Inferior parietal cortex (tissue), 1 donor: ENCODE results near the gene TMEM207.

Experiments used
- DNase-seq: peaks from one replicate; pipeline ENCODE4 v3.0.0-alpha.2; 2016; ENCODE audit errors: extremely low spot score

The TMEM207 gene

DNA sequence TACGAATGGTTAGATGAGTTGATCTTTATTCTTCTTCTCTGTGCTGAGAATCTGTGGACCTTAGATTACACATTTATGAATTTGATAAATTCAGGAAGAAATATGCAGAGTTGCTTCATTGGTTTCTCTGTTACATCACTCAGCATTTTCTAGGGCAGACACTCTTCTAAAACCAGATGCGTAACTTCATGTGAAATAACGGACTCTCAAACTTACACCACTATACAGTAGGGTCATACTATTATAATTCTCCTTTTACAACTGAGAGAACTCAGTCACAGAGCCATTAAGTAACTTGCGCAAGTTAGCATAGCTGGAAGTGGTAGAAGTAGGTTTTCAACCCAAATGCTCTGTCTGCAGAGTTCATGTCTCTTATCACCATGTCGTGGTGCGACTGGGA is 5.7 kb downstream of the TMEM207 start:
- DNase-seq: no peak

DNA sequence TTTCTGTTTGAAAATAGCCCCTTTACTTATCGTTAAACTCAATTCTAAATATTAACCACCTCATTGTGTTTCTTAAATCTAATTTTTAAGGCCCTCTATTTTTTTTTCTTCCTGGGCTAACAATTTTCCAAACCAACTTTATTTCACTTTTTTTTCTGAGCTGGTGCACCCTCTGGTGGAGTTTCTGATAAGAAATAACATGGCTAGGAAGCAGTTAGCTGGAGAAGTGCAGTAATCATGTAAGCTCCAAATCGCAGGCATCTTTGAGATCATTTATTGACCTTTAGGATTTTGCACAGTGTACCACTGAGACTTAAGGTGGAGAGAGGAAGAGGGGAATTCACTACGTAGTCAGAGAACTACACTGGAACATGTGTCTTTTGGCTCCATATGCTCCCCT is 6.4 kb downstream of the TMEM207 start:
- no peak for DNase-seq

GRCh38 chr3:190442240-190442639 is 7.5 kb downstream of the TMEM207 start:
- DNase-seq: no peak

GRCh38 chr3:190436331-190436730 is 13.4 kb downstream of the TMEM207 start:
- DNase-seq: no peak

DNA sequence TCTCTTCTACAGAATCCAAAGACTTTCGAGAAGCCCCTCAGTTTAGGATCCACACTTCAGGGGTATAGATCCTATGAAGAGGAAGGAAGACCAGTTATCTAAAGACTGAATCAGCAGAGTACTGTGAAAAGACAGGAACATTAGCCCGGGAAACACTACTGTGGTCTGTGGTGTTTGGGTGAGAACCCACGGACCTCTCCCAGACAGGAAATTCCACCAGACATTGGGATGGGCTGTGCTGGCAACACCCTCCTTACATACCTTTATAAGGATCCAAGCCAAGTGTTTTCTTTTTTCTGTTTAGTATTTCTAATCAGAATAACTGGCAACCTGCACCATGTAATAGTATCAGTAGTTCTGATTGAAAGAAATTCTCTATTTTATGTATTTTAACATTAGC is 14.1 kb downstream of the TMEM207 start:
- no peak for DNase-seq

DNA sequence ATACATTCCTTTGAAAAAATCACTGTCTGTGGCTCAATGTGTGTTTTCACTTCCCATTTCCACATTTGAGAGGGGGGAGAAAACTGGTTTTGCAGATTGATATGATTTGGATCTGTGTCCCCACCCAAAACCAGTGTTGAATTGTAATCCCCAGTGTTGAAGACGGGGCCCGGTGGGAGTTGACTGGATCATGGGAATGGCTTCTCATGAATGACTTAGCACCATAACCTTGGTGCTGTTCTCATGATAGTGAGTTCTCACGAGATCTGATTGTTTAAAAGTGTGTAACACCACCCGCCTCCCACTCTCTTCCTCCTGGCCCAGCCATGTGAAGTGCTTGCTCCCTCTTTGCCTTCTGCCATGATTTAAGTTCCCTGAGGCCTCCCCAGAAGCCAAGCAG is 16.1 kb downstream of the TMEM207 start:
- DNase-seq: no peak

DNA sequence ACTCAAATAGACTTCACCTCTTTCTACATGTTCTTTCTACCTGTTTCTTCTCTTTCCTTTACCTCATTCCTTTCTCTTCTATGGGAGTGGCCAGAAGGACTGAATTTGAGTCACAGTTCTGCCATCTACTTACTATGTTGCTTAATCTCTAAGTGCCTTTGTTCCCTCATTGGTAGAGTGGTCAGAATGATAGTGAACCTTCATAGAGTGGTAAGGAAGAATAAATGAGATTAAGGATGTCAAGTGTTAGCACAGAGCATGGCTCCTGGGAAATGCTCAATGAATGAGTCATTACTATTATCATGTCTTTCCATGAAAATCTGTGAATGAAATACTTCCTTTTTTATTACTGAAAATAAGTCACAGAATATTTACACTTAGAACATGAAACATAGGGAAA is 17.5 kb downstream of the TMEM207 start:
- DNase-seq: no peak

DNA sequence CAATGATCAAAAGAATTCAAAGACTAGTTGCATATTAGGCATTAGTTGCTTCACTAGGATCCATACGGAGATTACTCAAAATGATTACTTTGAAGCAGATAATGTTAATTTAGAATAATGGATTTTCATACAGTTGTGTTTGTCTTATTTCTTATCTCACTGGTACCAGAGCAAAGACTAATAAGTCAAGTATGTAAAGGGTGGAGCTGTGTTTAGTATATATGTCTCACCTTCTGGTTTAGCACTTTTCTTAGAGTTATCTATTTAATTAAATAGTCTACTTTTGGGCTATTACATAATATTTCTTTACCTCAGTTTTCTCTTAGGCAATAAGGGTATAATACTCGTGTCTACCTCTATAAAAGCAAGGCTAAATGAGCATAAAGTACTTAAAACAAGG is 18.8 kb downstream of the TMEM207 start:
- no peak for DNase-seq

- no peak for DNase-seq
These were observed 20.0 kb downstream of the TMEM207 start for GRCh38 chr3:190429681-190430080.

DNA sequence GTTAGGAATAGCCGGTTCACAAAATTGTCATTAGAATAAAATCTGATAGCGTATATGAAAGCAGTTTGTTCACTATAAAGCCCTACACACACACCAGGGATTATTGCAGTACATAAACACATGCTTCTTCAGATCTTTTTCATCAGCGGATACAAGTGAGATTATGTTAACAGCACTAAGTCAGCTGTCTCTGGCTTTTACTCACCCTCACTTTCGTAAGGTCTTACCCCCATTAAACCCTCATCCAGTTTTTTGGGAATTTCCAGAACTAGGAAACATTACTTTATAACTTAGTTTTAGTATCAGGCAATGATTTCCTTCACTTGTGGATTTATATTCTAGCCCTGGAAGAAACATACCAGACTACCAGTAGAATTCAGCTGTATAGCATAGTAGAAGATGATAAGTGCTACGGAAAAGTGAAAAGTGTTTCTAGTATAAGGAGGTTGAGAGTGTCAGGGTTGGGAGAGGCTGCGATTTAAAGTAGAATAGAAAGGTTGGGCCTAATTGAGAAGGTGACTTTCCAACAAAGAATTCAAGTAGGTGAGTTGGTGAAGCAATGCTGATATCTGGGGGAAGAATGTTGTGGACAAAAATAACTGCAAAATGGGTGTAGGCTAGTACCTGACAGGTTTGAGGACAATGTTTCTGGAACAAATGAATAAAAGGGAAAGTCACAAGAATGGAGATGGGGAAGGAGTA is 22.7 kb downstream of the TMEM207 start:
- DNase-seq: no peak

DNA sequence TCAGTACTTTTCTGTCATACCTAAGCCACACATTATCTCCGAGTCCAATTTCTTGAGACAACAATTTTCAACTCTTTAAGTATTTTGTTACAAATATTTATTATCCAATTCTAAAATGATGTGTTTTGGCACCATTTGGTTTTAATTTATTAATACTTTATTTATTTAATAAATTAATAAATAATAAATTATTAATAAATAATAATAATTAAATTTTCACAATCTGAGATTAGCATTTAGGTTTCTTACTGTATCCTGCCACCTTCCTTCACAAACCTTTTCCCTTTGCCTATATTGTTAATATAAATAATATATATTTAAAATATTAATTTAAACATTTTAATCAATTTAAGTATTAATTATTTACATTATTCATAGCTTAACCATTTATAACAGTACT is 23.9 kb downstream of the TMEM207 start:
- DNase-seq: no peak

GRCh38 chr3:190424478-190425439 is 24.9 kb downstream of the TMEM207 start:
- DNase-seq: peak; percentile 60

- DNase-seq: no peak
These were observed 25.6 kb downstream of the TMEM207 start for GRCh38 chr3:190424108-190424477.

GRCh38 chr3:190414297-190414696 is 35.4 kb downstream of the TMEM207 start:
- DNase-seq: no peak

DNA sequence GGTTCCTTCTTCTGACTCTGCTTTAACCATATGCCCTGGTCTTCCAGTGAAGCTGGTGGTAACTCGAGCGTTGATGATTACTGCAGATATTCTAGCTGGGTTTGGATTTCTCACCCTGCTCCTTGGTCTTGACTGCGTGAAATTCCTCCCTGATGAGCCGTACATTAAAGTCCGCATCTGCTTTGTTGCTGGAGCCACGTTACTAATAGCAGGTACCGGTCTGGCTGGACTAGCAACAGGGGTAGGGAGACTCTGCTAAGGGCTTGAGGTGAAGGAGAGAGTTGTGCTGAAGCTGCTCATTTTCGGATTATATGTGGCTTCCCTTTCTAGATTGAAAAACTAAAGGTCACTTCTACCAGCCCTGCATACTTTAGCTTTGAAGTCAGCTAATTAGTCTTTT is 45.0 kb downstream of the TMEM207 start:
- DNase-seq: no peak

DNA sequence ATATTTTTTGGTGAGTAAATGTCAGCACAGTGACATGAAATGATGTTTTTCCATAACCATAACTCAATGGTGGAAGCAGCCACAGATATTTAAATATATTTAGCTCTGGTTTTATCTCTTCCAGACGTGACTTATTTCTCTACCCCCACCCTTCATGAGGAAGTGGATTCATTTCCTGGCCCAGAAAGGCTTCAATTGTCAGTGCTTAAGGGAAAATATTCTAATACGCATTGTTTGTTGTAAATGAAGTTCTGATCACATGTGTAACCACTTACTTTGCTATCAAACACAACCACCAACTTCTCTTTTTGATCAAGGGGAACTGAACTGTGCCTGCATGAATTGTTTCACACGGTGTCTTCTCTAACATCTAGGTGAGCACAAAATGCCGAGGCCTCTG is 47.7 kb downstream of the TMEM207 start:
- no peak for DNase-seq

- DNase-seq: no peak
These were observed 50.0 kb downstream of the TMEM207 start for GRCh38 chr3:190399677-190400076.

- DNase-seq: no peak
These were observed 51.8 kb downstream of the TMEM207 start for GRCh38 chr3:190397889-190398288.

GRCh38 chr3:190396001-190396400 is 53.7 kb downstream of the TMEM207 start:
- no peak for DNase-seq

DNA sequence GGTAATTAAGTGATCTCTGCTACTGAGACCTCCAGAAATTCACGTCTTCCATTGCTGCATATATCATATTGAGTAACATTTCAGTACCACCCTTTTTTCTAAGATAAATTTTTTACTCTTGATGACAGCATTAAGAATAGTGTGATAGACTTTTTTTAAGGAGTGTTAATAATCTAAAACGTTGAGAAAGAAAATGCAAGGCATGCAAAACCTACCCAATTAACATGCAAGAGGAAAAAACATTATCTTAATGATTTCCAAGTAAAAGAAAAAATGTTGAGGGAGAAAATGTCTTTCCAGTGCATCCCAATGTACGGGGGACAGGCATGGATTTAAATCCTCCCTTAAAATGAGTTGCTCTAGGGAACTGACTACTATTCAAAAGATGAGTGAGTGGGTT is 61.0 kb downstream of the TMEM207 start:
- DNase-seq: no peak

DNA sequence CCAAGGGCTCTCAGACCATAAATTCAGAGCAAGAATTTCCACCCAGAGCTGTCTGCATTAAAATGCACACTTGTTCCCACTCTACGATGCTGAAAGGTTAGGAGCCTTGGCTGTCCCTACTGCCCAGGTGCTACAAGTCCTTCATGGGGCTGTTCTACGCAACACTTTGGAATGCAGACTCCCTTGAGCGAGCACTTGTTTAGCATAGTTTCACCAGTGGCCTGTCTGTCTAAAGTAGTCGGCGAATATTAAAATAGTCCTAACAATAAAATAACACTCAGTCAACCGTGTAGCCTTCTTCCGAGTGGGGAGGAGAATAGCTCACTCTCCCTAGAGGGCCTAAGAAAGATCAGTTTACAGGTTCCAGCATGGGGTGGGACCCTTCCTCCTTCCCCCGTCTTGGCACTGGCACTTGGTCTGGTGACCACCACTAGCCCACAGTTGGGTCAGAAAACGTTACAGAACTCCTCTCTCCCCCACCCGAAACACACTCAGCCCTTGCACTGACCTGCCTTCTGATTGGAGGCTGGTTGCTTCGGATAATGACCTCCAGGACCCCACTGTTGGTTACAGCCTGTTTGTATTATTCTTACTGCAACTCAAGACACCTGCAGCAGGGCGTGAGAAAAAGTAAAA is 62.0 kb downstream of the TMEM207 start, which contains the start of gene CLDN16:
CLDN16 (plus strand) TSS at position 586 of the 636 bp plus-strand sequence. CDS start 167 bp downstream, outside the sequence.
- no peak for DNase-seq
